ENCODE measurements around the gene COPS8. TPM values are rescaled to one million over a fixed set of nuclear protein-coding genes. Genes with fewer than 3 reads are reported as not detected.

Gene COPS8
- total and polyA plus RNA-seq, 2 donors (not counting 3 experiments of a cell fraction or from before 2014, with no cell fraction given), result 73.6 to 80.7 TPM

GRCh38 chr2:237097911-237098702 lies 12.4 kb downstream of the COPS8 start:
- intact Hi-C loops (cut with micrococcal nuclease), result loop anchor here (2.0 to 10.0 kb wide), 2 partner anchors 577 to 647 kb away; no protein-coding TSS in a partner anchor
- peak overlapping the region; percentile 50 for H3K9ac ChIP-seq (replicated peaks; ENCODE audit: extremely low read depth, insufficient read depth, low read length)
- peak; percentile 87 for FAIRE-seq

More at GRCh38 chr2:237097911-237098702, 12.4 kb downstream of the COPS8 start:
- H3K4me1 ChIP-seq (ENCODE audit: control insufficient read depth, extremely low read depth, insufficient read depth, low read length), result peaks cover 50% of the 10 kb centered on the region
- no peaks in the 10 kb centered on the region for H3K27me3 ChIP-seq (ENCODE audit: control insufficient read depth in 2 of 2, insufficient read depth in 2 of 2, low read length in 2 of 2)
- H3K9me1 ChIP-seq (replicated peaks; ENCODE audit: control insufficient read depth, extremely low read depth, insufficient read depth, low read length), result no peaks in the 10 kb centered on the region
- TF ChIP-seq MAX (IDR thresholded peaks at IDR 0.05; ENCODE audit: insufficient read depth, insufficient read length), result no peak
- TF ChIP-seq MYC (IDR thresholded peaks at IDR 0.05; ENCODE audit: low read depth, low read length), result no peak
- peak; percentile 87 for TF ChIP-seq JUN (IDR thresholded peaks at IDR 0.05; ENCODE audit: borderline replicate concordance, insufficient read depth, insufficient read length, low read depth)
- TF ChIP-seq FOS (IDR thresholded peaks at IDR 0.05; ENCODE audit: borderline replicate concordance, insufficient read depth, low read length), result peak; percentile 99
- no peak for TF ChIP-seq CTCF (IDR thresholded peaks at IDR 0.05; ENCODE audit: extremely low read depth in 1 of 2, insufficient read depth in 1 of 2, low read depth in 1 of 2, low read length in 2 of 2)
- peak; percentile 62 for TF ChIP-seq GATA2 (IDR thresholded peaks at IDR 0.05; ENCODE audit: insufficient read depth, insufficient read length, low read depth, low read length)
- TF ChIP-seq POLR2AphosphoS5 (IDR thresholded peaks at IDR 0.05; ENCODE audit: insufficient read depth, low read depth, low read length), result no peak
- TF ChIP-seq POLR2A (IDR thresholded peaks at IDR 0.05; ENCODE audit: low read depth, low read length), result no peak
- no peaks in the 10 kb centered on the region for H4K20me1 ChIP-seq (replicated peaks; ENCODE audit: control insufficient read depth, extremely low read depth, insufficient read depth, low read length)
- no peak overlapping the region for H3K4me3 ChIP-seq (replicated peaks in 1 of 3; ENCODE audit: insufficient read depth in 1 of 3, low read depth in 1 of 3, low read length in 3 of 3)
- peak overlapping the region; percentile 65 for H3K4me2 ChIP-seq (ENCODE audit: insufficient read depth, low read length)
- H2AFZ ChIP-seq (ENCODE audit: low read depth, low read length), result no peak overlapping the region
- ChIA-PET POLR2A (interaction anchor here (0.6 kb wide), 1 partner anchor 10 kb away, joined by 3 read pairs; no protein-coding TSS in a partner anchor), CTCF (interaction anchor here (0.8 to 4.0 kb wide), 4 partner anchors 23 to 475 kb away, joined by 3 to 40 read pairs (median 5); no protein-coding TSS in a partner anchor)
- H3K36me3 ChIP-seq (ENCODE audit: control insufficient read depth in 2 of 2, extremely low read depth in 1 of 2, insufficient read depth in 2 of 2, low read length in 2 of 2), result peaks cover 9 to 11% of the 10 kb centered on the region in 2 experiments
- peak overlapping the region; percentile 93 for H3K27ac ChIP-seq (ENCODE audit: insufficient read depth, low read depth, low read length)
- peak; percentile 88 for DNase-seq (ENCODE audit: low read depth, low spot score)
- dilution Hi-C loops (cut with MboI; ENCODE audit: extremely low pct_ligation_motif_present, low sequenced_read_pairs), result no loop called here
- BruUV-seq (replicated peaks), result no TSS peak
- H3K9me3 ChIP-seq (replicated peaks; ENCODE audit: control insufficient read depth, insufficient read depth, low read length), result no peaks in the 10 kb centered on the region
- H3K79me2 ChIP-seq (ENCODE audit: control insufficient read depth, insufficient read depth, low read length), result peaks cover 16% of the 10 kb centered on the region
